PC-9 (cell line): ENCODE measurements around the gene IKZF2. TPM values are rescaled to one million over a fixed set of nuclear protein-coding genes. Genes with fewer than 3 reads are reported as not detected.
A peak's percentile ranks its signal among the peaks of the same experiment; 100 is the strongest.

Experiments used
- BruUV-seq: library from RNA; stranded (reverse); fragments of 400-500 nt; replicated peaks from 2 replicates; lab custom pipeline; 2021; lab: Mats Ljungman, UMichigan
- CTCF ChIA-PET: fragments of 300-600 bp; sonication (Branson Sonifier 250); formaldehyde crosslinking; loops from one replicate; lab custom pipeline; 2022; ENCODE audit warnings: antibody characterized with exemption; lab: Charles Lee
- POLR2A ChIA-PET: fragments of 300-600 bp; sonication (Branson Sonifier 250); formaldehyde crosslinking; loops from one replicate; lab custom pipeline; 2022; ENCODE audit warnings: antibody characterized with exemption; ENCODE audit not compliant: unreplicated experiment; lab: Charles Lee
- DNase-seq, 2 experiments: peaks; one replicate each; pipeline versions ENCODE4 v3.0.0 to v3.0.0-alpha.2; 2015 to 2022; ENCODE audit warnings: mixed read lengths in 1 of 2
- H2AFZ ChIP-seq: fragments of 200-600 bp; sonication (generic); 2 replicates; pipeline ENCODE4 v1.8.1; 2017; ENCODE audit warnings: antibody characterized with exemption
- H3F3A ChIP-seq: fragments of 200-600 bp; sonication (generic); 2 replicates; pipeline ENCODE4 v1.8.1; 2017; ENCODE audit warnings: antibody characterized with exemption, mild to moderate bottlenecking, low read depth; ENCODE audit not compliant: insufficient read depth
- H3K27ac ChIP-seq: fragments of 200-600 bp; sonication (generic); 2 replicates; pipeline ENCODE4 v1.6.1; 2016; ENCODE audit warnings: mixed run types
- H3K27me3 ChIP-seq: fragments of 200-600 bp; sonication (generic); 2 replicates; pipeline ENCODE4 v1.6.1; 2016; ENCODE audit warnings: low read depth, mixed run types; ENCODE audit not compliant: insufficient read depth
- H3K36me3 ChIP-seq: fragments of 200-600 bp; sonication (generic); 2 replicates; pipeline ENCODE4 v1.6.1; 2016; ENCODE audit warnings: low read depth, mixed run types
- H3K4me1 ChIP-seq: fragments of 200-600 bp; sonication (generic); replicated peaks from 2 replicates; pipeline ENCODE4 v1.6.1; 2016; ENCODE audit warnings: mixed run types; ENCODE audit not compliant: insufficient read depth
- H3K4me2 ChIP-seq: fragments of 200-600 bp; sonication (generic); 2 replicates; pipeline ENCODE4 v1.6.1; 2017; ENCODE audit warnings: mixed run types
- H3K4me3 ChIP-seq: fragments of 200-600 bp; sonication (generic); 2 replicates; pipeline ENCODE4 v1.6.1; 2016; ENCODE audit warnings: mixed run types
- H3K79me2 ChIP-seq: fragments of 200-600 bp; sonication (generic); 2 replicates; pipeline ENCODE4 v1.6.1; 2017; ENCODE audit warnings: low read depth, mixed run types
- H3K9me2 ChIP-seq: fragments of 200-600 bp; sonication (generic); 2 replicates; pipeline ENCODE4 v1.8.1; 2017; ENCODE audit warnings: mild to moderate bottlenecking; ENCODE audit not compliant: insufficient read depth
- H3K9me3 ChIP-seq: fragments of 200-600 bp; sonication (generic); 2 replicates; pipeline ENCODE4 v1.8.1; 2016; ENCODE audit warnings: low read depth; ENCODE audit not compliant: insufficient read depth
- H4K20me1 ChIP-seq: fragments of 200-600 bp; sonication (generic); 2 replicates; pipeline ENCODE4 v1.8.1; 2017; ENCODE audit not compliant: insufficient read depth
- EZH2 ChIP-seq: fragments of 200-600 bp; sonication (generic); IDR thresholded peaks from 2 replicates; pipeline ENCODE4 v1.8.0; 2017; ENCODE audit warnings: antibody characterized with exemption, low read depth
- intact Hi-C: fragments of 100-400 bp; cut with micrococcal nuclease; formaldehyde crosslinking; loops from one replicate; pipeline ENCODE4 v1.10.0; 2022; ENCODE audit not compliant: unreplicated experiment
- total RNA-seq: library from RNA; stranded (reverse); gene quantifications from 2 replicates; pipeline ENCODE4 v1.2.3, GENCODE V29; 2021
- TF ChIP-seq, protein P1 (sequence below): fragments of 200-600 bp; sonication (generic); conservative IDR thresholded peaks from 2 replicates; pipeline ENCODE4 v1.6.1; 2017; ENCODE audit warnings: mixed run types, antibody characterized with exemption, mild to moderate bottlenecking, moderate library complexity

The IKZF2 gene
- total RNA-seq, 1 experiment from 2014 or later: 28.3 TPM

DNA sequence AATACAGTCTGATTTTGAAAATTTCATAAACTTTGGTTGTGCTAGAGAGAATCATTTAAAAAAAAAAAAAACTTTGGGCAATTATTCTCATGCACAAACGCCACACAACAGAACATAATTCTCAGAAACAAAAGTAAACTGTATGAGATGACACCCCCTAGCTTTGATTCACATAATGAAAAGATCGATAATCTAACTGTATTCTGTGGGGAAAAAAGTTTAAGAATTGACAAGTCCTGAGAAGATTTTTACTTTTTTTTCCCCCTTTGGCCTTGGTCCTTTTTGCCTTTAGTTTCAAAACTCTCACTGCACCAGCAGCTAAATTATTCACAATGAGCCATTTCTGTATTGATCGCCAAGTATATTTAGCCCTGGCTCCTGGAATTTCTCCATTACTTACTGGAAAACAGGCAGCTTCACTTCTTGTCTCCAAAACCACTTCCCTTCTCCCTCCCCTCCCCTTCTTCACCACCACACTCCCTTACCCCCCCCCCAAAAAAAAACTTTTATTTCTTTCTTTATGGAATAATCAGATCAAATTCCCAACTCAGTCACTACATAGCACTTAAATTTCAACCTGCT is 2.0 kb downstream of the IKZF2 start:
- TF ChIP-seq, protein P1, sequence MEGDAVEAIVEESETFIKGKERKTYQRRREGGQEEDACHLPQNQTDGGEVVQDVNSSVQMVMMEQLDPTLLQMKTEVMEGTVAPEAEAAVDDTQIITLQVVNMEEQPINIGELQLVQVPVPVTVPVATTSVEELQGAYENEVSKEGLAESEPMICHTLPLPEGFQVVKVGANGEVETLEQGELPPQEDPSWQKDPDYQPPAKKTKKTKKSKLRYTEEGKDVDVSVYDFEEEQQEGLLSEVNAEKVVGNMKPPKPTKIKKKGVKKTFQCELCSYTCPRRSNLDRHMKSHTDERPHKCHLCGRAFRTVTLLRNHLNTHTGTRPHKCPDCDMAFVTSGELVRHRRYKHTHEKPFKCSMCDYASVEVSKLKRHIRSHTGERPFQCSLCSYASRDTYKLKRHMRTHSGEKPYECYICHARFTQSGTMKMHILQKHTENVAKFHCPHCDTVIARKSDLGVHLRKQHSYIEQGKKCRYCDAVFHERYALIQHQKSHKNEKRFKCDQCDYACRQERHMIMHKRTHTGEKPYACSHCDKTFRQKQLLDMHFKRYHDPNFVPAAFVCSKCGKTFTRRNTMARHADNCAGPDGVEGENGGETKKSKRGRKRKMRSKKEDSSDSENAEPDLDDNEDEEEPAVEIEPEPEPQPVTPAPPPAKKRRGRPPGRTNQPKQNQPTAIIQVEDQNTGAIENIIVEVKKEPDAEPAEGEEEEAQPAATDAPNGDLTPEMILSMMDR: no peak
- DNase-seq: no peak
- H3F3A ChIP-seq: peaks cover 25% of the 10 kb centered on the region; the same call in 1 of the 2 replicates
- CTCF ChIA-PET: interaction anchor here (0.7 kb wide), 3 partner anchors 44 to 244 kb away, joined by 3 to 7 read pairs (median 6); no protein-coding TSS in a partner anchor
- H3K79me2 ChIP-seq: peaks cover 62% of the 10 kb centered on the region
- 0 out of 2 replicates have a peak, but pooled peaks cover 7% of the 10 kb centered on the region for H3K36me3 ChIP-seq
- H3K9me2 ChIP-seq: no peaks in the 10 kb centered on the region
- intact Hi-C loops: loop anchor here (10.0 kb wide), 1 partner anchor 75 kb away; no protein-coding TSS in a partner anchor
- peak overlapping the region; percentile 86 for H3K27ac ChIP-seq
- peak overlapping the region; percentile 86 for H3K4me2 ChIP-seq
- POLR2A ChIA-PET: interaction anchor here (0.7 kb wide), 3 partner anchors 127 to 229 kb away, joined by 3 to 17 read pairs (median 10); no protein-coding TSS in a partner anchor
- H4K20me1 ChIP-seq: no peaks in the 10 kb centered on the region
- BruUV-seq: no TSS peak
- H3K4me1 ChIP-seq: peaks cover 32% of the 10 kb centered on the region
- no peaks in the 10 kb centered on the region; the same call in 1 of the 2 replicates for H3K9me3 ChIP-seq
- H3K27me3 ChIP-seq: no peaks in the 10 kb centered on the region
- peak overlapping the region; percentile 79 for H2AFZ ChIP-seq
- H3K4me3 ChIP-seq: peak overlapping the region; percentile 83

GRCh38 chr2:213148572-213149261 is 2.7 kb downstream of the IKZF2 start:
- BruUV-seq: TSS peak; percentile 20
- Histone ChIP-seq H3K79me2 (peaks cover 67% of the 10 kb centered on the region), H2AFZ (0 out of 2 replicates have a peak overlapping the region, but pooled peaks have one; percentile 79), H3F3A (peaks cover 25% of the 10 kb centered on the region; the same call in 1 of the 2 replicates), H3K4me2 (peak overlapping the region; percentile 86), H3K9me3 (no peaks in the 10 kb centered on the region), H3K27ac (peak overlapping the region; percentile 86), H4K20me1 (no peaks in the 10 kb centered on the region), H3K4me1 (peaks cover 29% of the 10 kb centered on the region), H3K4me3 (peak overlapping the region; percentile 83), H3K9me2 (no peaks in the 10 kb centered on the region), H3K36me3 (0 out of 2 replicates have a peak, but pooled peaks cover 7% of the 10 kb centered on the region), H3K27me3 (no peaks in the 10 kb centered on the region)
- intact Hi-C loops: loop anchor here (10.0 kb wide), 1 partner anchor 74 kb away; no protein-coding TSS in a partner anchor
- DNase-seq: no peak
- CTCF ChIA-PET: interaction anchor here (0.7 to 0.9 kb wide), 2 partner anchors 243 to 371 kb away, joined by 3 to 6 read pairs; no protein-coding TSS in a partner anchor
- TF ChIP-seq, protein P1: no peak
- no peak for TF ChIP-seq EZH2
- POLR2A ChIA-PET: interaction anchor here (0.7 kb wide), 2 partner anchors 126 to 131 kb away, joined by 3 to 10 read pairs; no protein-coding TSS in a partner anchor

GRCh38 chr2:213147538-213147937 is 3.9 kb downstream of the IKZF2 start:
- CTCF ChIA-PET: no interaction called here
- no peak for DNase-seq
- intact Hi-C loops: loop anchor here (10.0 kb wide), 1 partner anchor 73 kb away; no protein-coding TSS in a partner anchor
- no peaks in the 10 kb centered on the region for H3K9me3 ChIP-seq
- peaks cover 64% of the 10 kb centered on the region for H3K79me2 ChIP-seq
- peaks cover 18% of the 10 kb centered on the region; the same call in 1 of the 2 replicates for H3F3A ChIP-seq
- no peaks in the 10 kb centered on the region for H3K9me2 ChIP-seq
- no peaks in the 10 kb centered on the region for H4K20me1 ChIP-seq
- H3K27me3 ChIP-seq: no peaks in the 10 kb centered on the region
- peak overlapping the region; percentile 83; the same call in 1 of the 2 replicates for H3K4me3 ChIP-seq
- H2AFZ ChIP-seq: no peak overlapping the region
- H3K4me2 ChIP-seq: peak overlapping the region; percentile 86
- no peak overlapping the region for H3K27ac ChIP-seq
- H3K4me1 ChIP-seq: peaks cover 20% of the 10 kb centered on the region
- POLR2A ChIA-PET: interaction anchor here (0.7 kb wide), 1 partner anchor 191 kb away, joined by 4 read pairs; no protein-coding TSS in a partner anchor
- H3K36me3 ChIP-seq: 0 out of 2 replicates have a peak, but pooled peaks cover 16% of the 10 kb centered on the region
- no TSS peak for BruUV-seq
- TF ChIP-seq, protein P1: no peak
- TF ChIP-seq EZH2: no peak
